G401.6 (cell line): ENCODE results near the gene FER.
"Not testable (repeated sequence)": the region's sequence is repeated elsewhere in the genome, so short reads cannot be mapped to it uniquely, and the experiment has no call there.

Experiments
- FAIRE-seq: peaks from 2 replicates; lab custom pipeline; 2012; peaks lifted over from hg19 to GRCh38; lab: Jason Lieb, UNC

The FER gene

GRCh38 chr5:109125755-109126429, 378.2 kb downstream of the FER start:
- FAIRE-seq = no peak

- FAIRE-seq = no peak
These were observed 378.8 kb downstream of the FER start for GRCh38 chr5:109126481-109126880.

- no peak for FAIRE-seq
These were observed 389.2 kb downstream of the FER start for GRCh38 chr5:109136906-109137305.

GRCh38 chr5:109141222-109142200, 393.8 kb downstream of the FER start:
- no peak for FAIRE-seq

- FAIRE-seq = no peak
These were observed 395.3 kb downstream of the FER start for GRCh38 chr5:109143031-109143430.

- FAIRE-seq = no peak
These were observed 397.4 kb downstream of the FER start for GRCh38 chr5:109145139-109145538.

- no peak for FAIRE-seq
These were observed 398.9 kb downstream of the FER start for GRCh38 chr5:109146591-109146990.

GRCh38 chr5:109152565-109152964, 404.9 kb downstream of the FER start:
- no peak for FAIRE-seq

- no peak for FAIRE-seq
These were observed 407.9 kb downstream of the FER start for GRCh38 chr5:109155625-109156024.

- no peak for FAIRE-seq
These were observed 409.2 kb downstream of the FER start for GRCh38 chr5:109156885-109157284.

GRCh38 chr5:109160468-109160867, 412.8 kb downstream of the FER start:
- no peak for FAIRE-seq

- FAIRE-seq = no peak
These were observed 414.4 kb downstream of the FER start for GRCh38 chr5:109161914-109162683.

- no peak for FAIRE-seq
These were observed 415.6 kb downstream of the FER start for GRCh38 chr5:109163336-109163735.

- FAIRE-seq = no peak
These were observed 416.3 kb downstream of the FER start for GRCh38 chr5:109164001-109164400.

GRCh38 chr5:109167586-109167985, 419.9 kb downstream of the FER start:
- FAIRE-seq = no peak

GRCh38 chr5:109168151-109168550, 420.5 kb downstream of the FER start:
- FAIRE-seq = no peak

- FAIRE-seq = no peak
These were observed 423.1 kb downstream of the FER start for GRCh38 chr5:109170629-109171350.

- not testable (repeated sequence) for FAIRE-seq
These were observed 423.9 kb downstream of the FER start for GRCh38 chr5:109171437-109172073.

GRCh38 chr5:109173036-109173794, 425.5 kb downstream of the FER start:
- FAIRE-seq = no peak

- FAIRE-seq = no peak
These were observed 429.5 kb downstream of the FER start for GRCh38 chr5:109177227-109177626.

- FAIRE-seq = no peak
These were observed 430.1 kb downstream of the FER start for GRCh38 chr5:109177782-109178181.
